ENCODE measurements around the gene MECP2.

The MECP2 gene

DNA sequence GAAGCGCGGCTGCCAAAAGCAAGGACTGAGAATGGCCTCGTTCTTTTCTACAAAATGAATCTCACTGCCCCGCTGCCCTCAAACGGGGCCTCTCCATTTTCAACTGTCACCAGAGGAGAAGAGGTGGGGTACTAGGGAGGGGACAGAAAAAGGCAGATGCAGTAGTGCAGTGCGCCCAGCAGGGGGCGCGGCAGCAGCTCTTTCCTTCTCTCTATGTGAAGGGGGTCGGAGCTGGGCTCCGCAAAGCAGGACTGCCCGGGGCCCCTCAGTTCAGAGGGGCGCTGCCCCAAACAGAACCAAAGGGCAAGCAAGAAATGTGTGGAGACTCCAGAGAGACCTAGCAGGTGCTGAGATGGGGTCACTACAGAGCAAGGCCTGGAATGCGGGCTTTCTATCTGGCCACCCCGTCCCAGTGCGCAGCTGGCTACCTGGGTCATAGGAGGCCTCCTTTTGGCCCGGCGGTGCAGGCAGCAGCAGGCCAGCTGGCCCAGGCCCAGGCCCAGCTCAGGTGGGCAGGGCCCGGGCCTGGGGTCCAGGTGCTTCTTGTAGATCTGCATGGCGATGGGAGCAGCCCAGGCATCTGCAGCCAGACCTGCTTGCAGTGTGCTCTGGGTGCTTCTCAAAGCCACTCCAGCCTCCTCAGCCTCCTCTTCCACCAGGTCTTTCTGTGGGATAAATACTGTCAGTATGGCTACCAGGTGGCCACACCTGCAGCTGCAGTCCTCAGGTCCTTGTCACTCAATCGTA, 83.7 kb downstream of the MECP2 start:
- Histone ChIP-seq H3K27me3 (ENCODE audit: control insufficient read depth in 1 of 2, insufficient read depth in 2 of 2, low read length in 2 of 2) (no peaks in the 10 kb centered on the region), H3K4me1 (ENCODE audit: control insufficient read depth in 1 of 2, insufficient read depth in 2 of 2, low read length in 2 of 2) (peaks cover 10 to 49% of the 10 kb centered on the region in 2 donors), H3K4me3 (ENCODE audit: low read depth in 1 of 2, low read length in 2 of 2) (no peak overlapping the region), H3K9ac (ENCODE audit: low read depth in 1 of 2, low read length in 2 of 2) (no peak overlapping the region), H3K36me3 (ENCODE audit: control insufficient read depth in 1 of 2, insufficient read depth in 2 of 2, low read length in 2 of 2) (peaks cover 11 to 30% of the 10 kb centered on the region in 2 donors), H3K27ac (ENCODE audit: low read depth, low read length) (no peak overlapping the region), H3K9me3 (ENCODE audit: control insufficient read depth in 1 of 2, low read length in 2 of 2) (no peaks in the 10 kb centered on the region)

DNA sequence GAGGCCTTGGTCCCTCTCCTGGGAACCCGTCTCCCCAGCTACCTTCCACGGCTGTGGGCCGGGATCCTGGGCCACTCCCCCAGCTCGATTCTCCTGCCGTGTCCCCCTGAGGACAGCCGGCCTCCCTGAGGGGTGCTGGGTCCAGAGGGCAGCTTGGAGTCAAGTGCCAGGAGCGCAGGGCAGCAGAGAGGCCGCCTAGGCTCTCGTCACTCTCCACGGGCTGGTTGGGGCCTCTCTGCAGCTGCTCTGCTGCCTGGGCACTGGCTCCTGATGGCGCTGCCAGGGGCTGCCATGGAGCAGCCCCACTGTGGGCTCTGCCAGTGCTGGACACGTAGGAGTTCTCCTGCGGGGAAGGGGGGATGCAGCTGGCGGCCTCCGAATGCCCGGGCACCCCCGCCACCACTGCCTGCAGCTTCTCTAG, 84.5 kb downstream of the MECP2 start:
- no peak overlapping the region for H3K4me3 ChIP-seq (ENCODE audit: low read depth in 1 of 2, low read length in 2 of 2)
- peaks cover 10 to 41% of the 10 kb centered on the region in 2 donors for H3K4me1 ChIP-seq (ENCODE audit: control insufficient read depth in 1 of 2, insufficient read depth in 2 of 2, low read length in 2 of 2)
- no peaks in the 10 kb centered on the region for H3K27me3 ChIP-seq (ENCODE audit: control insufficient read depth in 1 of 2, insufficient read depth in 2 of 2, low read length in 2 of 2)
- no peak overlapping the region for H3K27ac ChIP-seq (ENCODE audit: low read depth, low read length)
- H3K36me3 ChIP-seq (ENCODE audit: control insufficient read depth in 1 of 2, insufficient read depth in 2 of 2, low read length in 2 of 2): peaks cover 11 to 30% of the 10 kb centered on the region in 2 donors
- no peak overlapping the region for H3K9ac ChIP-seq (ENCODE audit: low read depth in 1 of 2, low read length in 2 of 2)
- H3K9me3 ChIP-seq (ENCODE audit: control insufficient read depth in 1 of 2, low read length in 2 of 2): no peaks in the 10 kb centered on the region

GRCh38 chrX:154012336-154012991, 85.1 kb downstream of the MECP2 start:
- no peak overlapping the region for H3K4me3 ChIP-seq (ENCODE audit: low read depth in 1 of 2, low read length in 2 of 2)
- H3K27ac ChIP-seq (ENCODE audit: low read depth, low read length): peak overlapping the region; percentile 10
- peaks cover 13 to 30% of the 10 kb centered on the region in 2 donors for H3K36me3 ChIP-seq (ENCODE audit: control insufficient read depth in 1 of 2, insufficient read depth in 2 of 2, low read length in 2 of 2)
- no peaks in the 10 kb centered on the region for H3K27me3 ChIP-seq (ENCODE audit: control insufficient read depth in 1 of 2, insufficient read depth in 2 of 2, low read length in 2 of 2)
- peaks cover 10 to 38% of the 10 kb centered on the region in 2 donors for H3K4me1 ChIP-seq (ENCODE audit: control insufficient read depth in 1 of 2, insufficient read depth in 2 of 2, low read length in 2 of 2)
- no peak overlapping the region for H3K9ac ChIP-seq (ENCODE audit: low read depth in 1 of 2, low read length in 2 of 2)
- no peaks in the 10 kb centered on the region for H3K9me3 ChIP-seq (ENCODE audit: control insufficient read depth in 1 of 2, low read length in 2 of 2)

DNA sequence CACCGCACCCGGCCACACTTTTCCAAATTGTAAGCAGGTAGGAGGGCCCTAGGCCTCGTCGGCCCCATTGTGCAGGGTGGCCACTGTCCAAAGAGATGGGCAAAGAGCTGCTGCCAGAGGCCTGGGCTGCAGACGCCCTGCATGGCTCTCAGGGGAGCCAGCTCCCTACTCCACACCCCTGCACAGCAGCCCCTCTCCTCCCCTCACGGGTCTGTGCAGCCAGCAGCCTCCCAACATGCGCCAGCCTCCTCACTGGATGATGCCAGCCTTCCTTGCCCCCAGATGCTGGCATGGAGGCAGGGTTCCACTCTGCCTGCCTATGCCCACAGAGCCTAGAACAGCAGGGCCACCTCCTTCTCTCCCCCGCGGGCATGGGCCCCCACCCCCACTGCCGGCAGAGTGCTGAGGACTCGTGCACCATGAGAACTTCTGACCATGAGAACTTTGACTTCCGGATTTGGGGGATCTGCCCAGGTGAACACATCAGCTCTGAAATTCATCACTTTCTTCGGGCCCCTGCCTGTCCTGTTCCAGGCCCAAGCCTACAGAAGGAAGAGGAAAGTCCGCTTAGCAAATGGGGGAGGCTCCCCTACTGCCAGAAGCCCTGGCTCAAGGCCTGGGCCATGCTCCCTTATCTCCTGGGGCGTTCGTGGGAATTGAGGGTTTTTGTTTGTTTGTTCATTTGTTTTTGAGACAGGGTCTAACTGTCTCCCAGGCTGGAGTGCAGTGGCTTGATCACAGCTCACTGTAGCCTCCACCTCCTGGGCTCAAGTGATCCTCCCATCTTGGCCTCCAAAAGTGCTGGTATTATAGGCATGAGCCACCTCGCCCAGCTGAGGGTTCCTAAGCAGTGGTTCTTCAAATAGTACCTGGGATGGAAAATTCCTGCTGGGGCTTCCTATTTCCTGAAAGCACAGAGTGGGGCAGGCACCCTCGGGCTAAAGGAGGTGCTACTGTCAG, 85.9 kb downstream of the MECP2 start:
- Histone ChIP-seq H3K27ac (ENCODE audit: low read depth, low read length) (no peak overlapping the region), H3K9ac (ENCODE audit: low read depth in 1 of 2, low read length in 2 of 2) (no peak overlapping the region), H3K4me1 (ENCODE audit: control insufficient read depth in 1 of 2, insufficient read depth in 2 of 2, low read length in 2 of 2) (peaks cover 10 to 31% of the 10 kb centered on the region in 2 donors), H3K4me3 (ENCODE audit: low read depth in 1 of 2, low read length in 2 of 2) (no peak overlapping the region), H3K36me3 (ENCODE audit: control insufficient read depth in 1 of 2, insufficient read depth in 2 of 2, low read length in 2 of 2) (peaks cover 7 to 23% of the 10 kb centered on the region in 2 donors), H3K9me3 (ENCODE audit: control insufficient read depth in 1 of 2, low read length in 2 of 2) (no peaks in the 10 kb centered on the region), H3K27me3 (ENCODE audit: control insufficient read depth in 1 of 2, insufficient read depth in 2 of 2, low read length in 2 of 2) (no peaks in the 10 kb centered on the region)

GRCh38 chrX:154010330-154011087, 87.0 kb downstream of the MECP2 start:
- H3K27me3 ChIP-seq (ENCODE audit: control insufficient read depth in 1 of 2, insufficient read depth in 2 of 2, low read length in 2 of 2): no peaks in the 10 kb centered on the region
- H3K36me3 ChIP-seq (ENCODE audit: control insufficient read depth in 1 of 2, insufficient read depth in 2 of 2, low read length in 2 of 2): peaks cover 7 to 11% of the 10 kb centered on the region in 2 donors
- peaks cover 10 to 27% of the 10 kb centered on the region in 2 donors for H3K4me1 ChIP-seq (ENCODE audit: control insufficient read depth in 1 of 2, insufficient read depth in 2 of 2, low read length in 2 of 2)
- no peaks in the 10 kb centered on the region for H3K9me3 ChIP-seq (ENCODE audit: control insufficient read depth in 1 of 2, low read length in 2 of 2)
- H3K9ac ChIP-seq (ENCODE audit: low read depth in 1 of 2, low read length in 2 of 2): no peak overlapping the region
- H3K4me3 ChIP-seq (ENCODE audit: low read depth in 1 of 2, low read length in 2 of 2): no peak overlapping the region
- peak overlapping the region; percentile 30 for H3K27ac ChIP-seq (ENCODE audit: low read depth, low read length)

DNA sequence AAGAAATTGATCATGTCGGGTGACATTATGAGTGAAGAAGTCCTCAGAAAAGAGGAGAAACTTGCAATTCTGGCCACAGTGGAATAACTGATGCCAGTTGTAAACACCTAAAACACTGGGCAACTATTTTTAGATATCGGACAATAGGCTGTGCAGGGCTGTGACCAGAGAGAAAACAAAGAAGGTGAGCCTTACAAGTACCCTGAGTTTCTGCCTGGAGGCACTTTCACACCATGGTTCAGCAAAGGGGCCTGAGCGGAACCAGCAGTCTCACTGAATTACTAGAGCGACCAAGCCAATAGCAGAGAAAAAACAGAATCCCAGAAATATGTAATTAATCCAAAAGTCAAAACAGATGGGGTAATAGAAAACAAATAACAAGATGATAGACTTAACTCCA, 89.0 kb downstream of the MECP2 start:
- Histone ChIP-seq H3K27me3 (ENCODE audit: control insufficient read depth in 1 of 2, insufficient read depth in 2 of 2, low read length in 2 of 2) (no peaks in the 10 kb centered on the region), H3K4me1 (ENCODE audit: control insufficient read depth in 1 of 2, insufficient read depth in 2 of 2, low read length in 2 of 2) (peaks cover 10 to 27% of the 10 kb centered on the region in 2 donors)

GRCh38 chrX:154006947-154007346, 90.6 kb downstream of the MECP2 start:
- Histone ChIP-seq H3K36me3 (ENCODE audit: control insufficient read depth in 1 of 2, insufficient read depth in 2 of 2, low read length in 2 of 2) (peaks cover 4 to 7% of the 10 kb centered on the region in 2 donors), H3K4me3 (ENCODE audit: low read depth in 1 of 2, low read length in 2 of 2) (no peak overlapping the region), H3K9me3 (ENCODE audit: control insufficient read depth in 1 of 2, low read length in 2 of 2) (no peaks in the 10 kb centered on the region), H3K4me1 (ENCODE audit: control insufficient read depth in 1 of 2, insufficient read depth in 2 of 2, low read length in 2 of 2) (peaks cover 10 to 12% of the 10 kb centered on the region in 2 donors), H3K9ac (ENCODE audit: low read depth in 1 of 2, low read length in 2 of 2) (no peak overlapping the region), H3K27me3 (ENCODE audit: control insufficient read depth in 1 of 2, insufficient read depth in 2 of 2, low read length in 2 of 2) (no peaks in the 10 kb centered on the region), H3K27ac (ENCODE audit: low read depth, low read length) (no peak overlapping the region)

More for the DNA sequence above, 89.0 kb downstream of the MECP2 start:
- H3K9ac ChIP-seq (ENCODE audit: low read depth in 1 of 2, low read length in 2 of 2): no peak overlapping the region
- peaks cover 4 to 7% of the 10 kb centered on the region in 2 donors for H3K36me3 ChIP-seq (ENCODE audit: control insufficient read depth in 1 of 2, insufficient read depth in 2 of 2, low read length in 2 of 2)
- H3K4me3 ChIP-seq (ENCODE audit: low read depth in 1 of 2, low read length in 2 of 2): no peak overlapping the region
- no peaks in the 10 kb centered on the region for H3K9me3 ChIP-seq (ENCODE audit: control insufficient read depth in 1 of 2, low read length in 2 of 2)
- H3K27ac ChIP-seq (ENCODE audit: low read depth, low read length): no peak overlapping the region

GRCh38 chrX:154004315-154004714, 93.2 kb downstream of the MECP2 start:
- H3K9me3 ChIP-seq (ENCODE audit: control insufficient read depth in 1 of 2, low read length in 2 of 2): no peaks in the 10 kb centered on the region
- H3K27ac ChIP-seq (ENCODE audit: low read depth, low read length): no peak overlapping the region
- H3K36me3 ChIP-seq (ENCODE audit: control insufficient read depth in 1 of 2, insufficient read depth in 2 of 2, low read length in 2 of 2): peaks cover 0 to 3% of the 10 kb centered on the region in 2 donors
- no peak overlapping the region for H3K4me3 ChIP-seq (ENCODE audit: low read depth in 1 of 2, low read length in 2 of 2)
- no peaks in the 10 kb centered on the region for H3K27me3 ChIP-seq (ENCODE audit: control insufficient read depth in 1 of 2, insufficient read depth in 2 of 2, low read length in 2 of 2)
- H3K9ac ChIP-seq (ENCODE audit: low read depth in 1 of 2, low read length in 2 of 2): no peak overlapping the region
- H3K4me1 ChIP-seq (ENCODE audit: control insufficient read depth in 1 of 2, insufficient read depth in 2 of 2, low read length in 2 of 2): no peaks in the 10 kb centered on the region

GRCh38 chrX:154002215-154002719, 95.2 kb downstream of the MECP2 start:
- no peaks in the 10 kb centered on the region for H3K36me3 ChIP-seq (ENCODE audit: control insufficient read depth in 1 of 2, insufficient read depth in 2 of 2, low read length in 2 of 2)
- H3K27me3 ChIP-seq (ENCODE audit: control insufficient read depth in 1 of 2, insufficient read depth in 2 of 2, low read length in 2 of 2): no peaks in the 10 kb centered on the region
- H3K4me3 ChIP-seq (ENCODE audit: low read depth in 1 of 2, low read length in 2 of 2): no peak overlapping the region
- no peaks in the 10 kb centered on the region for H3K9me3 ChIP-seq (ENCODE audit: control insufficient read depth in 1 of 2, low read length in 2 of 2)
- H3K27ac ChIP-seq (ENCODE audit: low read depth, low read length): no peak overlapping the region
- H3K4me1 ChIP-seq (ENCODE audit: control insufficient read depth in 1 of 2, insufficient read depth in 2 of 2, low read length in 2 of 2): no peaks in the 10 kb centered on the region
- H3K9ac ChIP-seq (ENCODE audit: low read depth in 1 of 2, low read length in 2 of 2): no peak overlapping the region

Measured in duodenal mucosa (tissue), 2 donors.